KMS-11 (cell line): ENCODE results near the gene MKRN2.

ENCODE experiments used
- H2AFZ ChIP-seq: fragments of 200-600 bp; sonication (generic); 2 replicates; pipeline ENCODE4 v1.6.1; 2016; ENCODE audit warnings: antibody characterized with exemption, mixed run types, low read depth
- H3K27ac ChIP-seq: fragments of 200-600 bp; sonication (generic); 2 replicates; pipeline ENCODE4 v1.6.1; 2016; ENCODE audit warnings: mild to moderate bottlenecking, mixed run types
- H3K27me3 ChIP-seq: fragments of 200-600 bp; sonication (generic); 2 replicates; pipeline ENCODE4 v1.6.1; 2017; ENCODE audit warnings: mild to moderate bottlenecking, low read depth, mixed run types, moderate library complexity; ENCODE audit not compliant: insufficient read depth
- H3K36me3 ChIP-seq: fragments of 200-600 bp; sonication (generic); 2 replicates; pipeline ENCODE4 v1.6.1; 2017; ENCODE audit warnings: mild to moderate bottlenecking, mixed run types; ENCODE audit not compliant: insufficient read depth
- H3K4me1 ChIP-seq: fragments of 200-600 bp; sonication (generic); 2 replicates; pipeline ENCODE4 v1.6.1; 2016; ENCODE audit warnings: mild to moderate bottlenecking, low read depth, mixed run types; ENCODE audit not compliant: poor library complexity, severe bottlenecking
- H3K4me2 ChIP-seq: fragments of 200-600 bp; sonication (generic); 2 replicates; pipeline ENCODE4 v1.7.0; 2016; ENCODE audit warnings: mild to moderate bottlenecking, mixed run types
- H3K4me3 ChIP-seq: fragments of 200-600 bp; sonication (generic); IDR thresholded peaks from 2 replicates; pipeline ENCODE4 v1.6.1; 2017; ENCODE audit warnings: low read depth, low read length, mixed read lengths; ENCODE audit not compliant: insufficient read depth
- H3K79me2 ChIP-seq: fragments of 200-600 bp; sonication (generic); 2 replicates; pipeline ENCODE4 v1.6.1; 2016; ENCODE audit warnings: low read depth, mixed run types; ENCODE audit not compliant: insufficient read depth
- H3K9ac ChIP-seq: fragments of 200-600 bp; sonication (generic); 2 replicates; pipeline ENCODE4 v1.6.1; 2016; ENCODE audit warnings: mild to moderate bottlenecking, mixed run types
- H4K20me1 ChIP-seq: fragments of 200-600 bp; sonication (generic); 2 replicates; pipeline ENCODE4 v1.6.1; 2016; ENCODE audit warnings: mild to moderate bottlenecking, mixed run types; ENCODE audit not compliant: insufficient read depth
- TF ChIP-seq, protein P1 (sequence below): fragments of 200-600 bp; sonication (generic); conservative IDR thresholded peaks from 2 replicates; pipeline ENCODE4 v1.6.1; 2017; ENCODE audit warnings: low read depth, mild to moderate bottlenecking, antibody characterized with exemption, low read length, moderate library complexity, mixed read lengths

The MKRN2 gene

DNA sequence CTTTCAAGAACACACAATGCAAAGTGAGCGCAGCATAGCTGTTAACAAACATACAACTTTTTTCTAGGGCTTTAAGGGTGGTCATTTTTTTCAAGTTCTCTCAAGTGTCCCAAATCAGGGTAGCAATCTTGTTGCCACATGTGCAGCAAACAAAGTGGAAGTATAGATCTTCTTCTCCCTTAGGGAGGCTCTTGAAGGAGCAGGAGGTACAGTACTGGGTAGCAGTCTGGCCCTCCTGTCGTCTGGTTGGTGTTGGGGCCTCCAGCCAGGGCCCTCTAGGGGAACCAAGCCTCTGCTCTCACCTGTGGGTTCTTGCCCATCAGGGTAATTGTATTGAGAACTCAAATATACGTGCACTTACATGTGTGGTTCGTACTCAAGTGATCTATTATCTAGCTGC, 25.8 kb downstream of the MKRN2 start:
- no peaks in the 10 kb centered on the region for H4K20me1 ChIP-seq
- H3K9ac ChIP-seq, result no peak overlapping the region
- H3K79me2 ChIP-seq, result no peaks in the 10 kb centered on the region
- no peak overlapping the region for H3K27ac ChIP-seq
- no peak overlapping the region for H3K4me2 ChIP-seq
- TF ChIP-seq, protein P1, sequence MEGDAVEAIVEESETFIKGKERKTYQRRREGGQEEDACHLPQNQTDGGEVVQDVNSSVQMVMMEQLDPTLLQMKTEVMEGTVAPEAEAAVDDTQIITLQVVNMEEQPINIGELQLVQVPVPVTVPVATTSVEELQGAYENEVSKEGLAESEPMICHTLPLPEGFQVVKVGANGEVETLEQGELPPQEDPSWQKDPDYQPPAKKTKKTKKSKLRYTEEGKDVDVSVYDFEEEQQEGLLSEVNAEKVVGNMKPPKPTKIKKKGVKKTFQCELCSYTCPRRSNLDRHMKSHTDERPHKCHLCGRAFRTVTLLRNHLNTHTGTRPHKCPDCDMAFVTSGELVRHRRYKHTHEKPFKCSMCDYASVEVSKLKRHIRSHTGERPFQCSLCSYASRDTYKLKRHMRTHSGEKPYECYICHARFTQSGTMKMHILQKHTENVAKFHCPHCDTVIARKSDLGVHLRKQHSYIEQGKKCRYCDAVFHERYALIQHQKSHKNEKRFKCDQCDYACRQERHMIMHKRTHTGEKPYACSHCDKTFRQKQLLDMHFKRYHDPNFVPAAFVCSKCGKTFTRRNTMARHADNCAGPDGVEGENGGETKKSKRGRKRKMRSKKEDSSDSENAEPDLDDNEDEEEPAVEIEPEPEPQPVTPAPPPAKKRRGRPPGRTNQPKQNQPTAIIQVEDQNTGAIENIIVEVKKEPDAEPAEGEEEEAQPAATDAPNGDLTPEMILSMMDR, result no peak
- no peaks in the 10 kb centered on the region for H3K4me1 ChIP-seq
- H2AFZ ChIP-seq, result no peak overlapping the region
- no peak overlapping the region for H3K4me3 ChIP-seq
- H3K36me3 ChIP-seq, result no peaks in the 10 kb centered on the region; the same call in 1 of the 2 replicates
- no peaks in the 10 kb centered on the region for H3K27me3 ChIP-seq

DNA sequence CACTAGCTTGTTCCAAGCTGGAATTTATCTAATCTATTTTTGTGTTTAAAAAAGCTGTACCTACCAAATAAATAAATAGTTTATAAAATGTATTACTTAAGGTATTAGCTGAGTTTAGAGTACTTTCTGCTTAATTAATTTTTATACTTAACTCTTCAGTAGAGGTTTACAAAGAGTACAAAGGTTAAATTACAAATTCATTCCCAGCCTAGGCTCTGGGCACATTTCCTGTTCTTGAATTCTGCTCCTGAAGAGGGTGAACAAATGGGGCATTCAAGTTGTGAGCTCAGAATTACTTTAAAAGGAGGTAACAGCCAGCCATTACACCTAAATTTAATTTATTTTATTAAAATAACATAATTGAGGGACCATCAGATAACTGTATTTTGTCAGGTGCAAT, 26.4 kb downstream of the MKRN2 start:
- no peak overlapping the region for H2AFZ ChIP-seq
- no peaks in the 10 kb centered on the region; the same call in 1 of the 2 replicates for H3K36me3 ChIP-seq
- no peaks in the 10 kb centered on the region for H3K27me3 ChIP-seq
- no peaks in the 10 kb centered on the region for H3K4me1 ChIP-seq
- H3K27ac ChIP-seq, result no peak overlapping the region
- no peak overlapping the region for H3K4me3 ChIP-seq
- H4K20me1 ChIP-seq, result no peaks in the 10 kb centered on the region
- TF ChIP-seq, protein P1, result no peak
- H3K4me2 ChIP-seq, result no peak overlapping the region
- H3K9ac ChIP-seq, result no peak overlapping the region
- H3K79me2 ChIP-seq, result no peaks in the 10 kb centered on the region

DNA sequence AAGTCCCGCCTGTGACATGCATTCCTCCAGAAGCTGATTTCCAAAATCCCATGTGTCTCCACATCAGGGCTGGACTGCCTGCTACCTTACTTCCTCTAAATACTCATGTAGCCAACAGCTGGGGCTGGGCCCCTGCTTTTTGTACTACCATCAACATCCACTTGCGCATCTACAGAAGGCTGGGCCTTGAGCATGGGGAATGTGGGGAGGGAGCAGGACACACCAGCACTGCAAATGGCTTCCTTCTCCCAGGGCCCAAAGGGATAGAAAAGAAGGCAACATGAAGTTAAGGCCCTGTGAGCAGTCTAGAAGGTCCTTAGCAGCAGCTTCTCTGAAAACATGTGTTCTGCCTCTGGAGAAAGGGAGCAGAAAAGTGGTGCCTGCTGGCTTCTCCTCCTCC, 27.2 kb downstream of the MKRN2 start:
- Histone ChIP-seq H3K79me2 (no peaks in the 10 kb centered on the region), H3K36me3 (no peaks in the 10 kb centered on the region; the same call in 1 of the 2 replicates), H3K27ac (no peak overlapping the region)

GRCh38 chr3:12585181-12585580, 28.3 kb downstream of the MKRN2 start:
- H3K4me3 ChIP-seq, result no peak overlapping the region
- H3K27ac ChIP-seq, result no peak overlapping the region
- TF ChIP-seq, protein P1, result no peak
- H3K4me1 ChIP-seq, result no peaks in the 10 kb centered on the region
- H2AFZ ChIP-seq, result no peak overlapping the region
- no peaks in the 10 kb centered on the region; the same call in 1 of the 2 replicates for H3K36me3 ChIP-seq
- H3K79me2 ChIP-seq, result no peaks in the 10 kb centered on the region
- no peak overlapping the region for H3K9ac ChIP-seq
- no peaks in the 10 kb centered on the region for H3K27me3 ChIP-seq
- no peak overlapping the region for H3K4me2 ChIP-seq
- H4K20me1 ChIP-seq, result no peaks in the 10 kb centered on the region

More for the DNA sequence above, 27.2 kb downstream of the MKRN2 start:
- H3K27me3 ChIP-seq, result no peaks in the 10 kb centered on the region
- no peak overlapping the region for H3K4me2 ChIP-seq
- no peak overlapping the region for H3K4me3 ChIP-seq
- no peaks in the 10 kb centered on the region for H4K20me1 ChIP-seq
- H2AFZ ChIP-seq, result no peak overlapping the region
- H3K9ac ChIP-seq, result no peak overlapping the region
- TF ChIP-seq, protein P1, result no peak
- H3K4me1 ChIP-seq, result no peaks in the 10 kb centered on the region
